Measurements from ENCODE around the gene LAP3. TPM values are rescaled to one million over a fixed set of nuclear protein-coding genes. Genes with fewer than 3 reads are reported as not detected.
A peak's percentile ranks its signal among the peaks of the same experiment; 100 is the strongest.
"Not testable (repeated sequence)": the region's sequence is repeated elsewhere in the genome, so short reads cannot be mapped to it uniquely, and the experiment has no call there.

Gene LAP3
- total RNA-seq, result 53.9 TPM

DNA sequence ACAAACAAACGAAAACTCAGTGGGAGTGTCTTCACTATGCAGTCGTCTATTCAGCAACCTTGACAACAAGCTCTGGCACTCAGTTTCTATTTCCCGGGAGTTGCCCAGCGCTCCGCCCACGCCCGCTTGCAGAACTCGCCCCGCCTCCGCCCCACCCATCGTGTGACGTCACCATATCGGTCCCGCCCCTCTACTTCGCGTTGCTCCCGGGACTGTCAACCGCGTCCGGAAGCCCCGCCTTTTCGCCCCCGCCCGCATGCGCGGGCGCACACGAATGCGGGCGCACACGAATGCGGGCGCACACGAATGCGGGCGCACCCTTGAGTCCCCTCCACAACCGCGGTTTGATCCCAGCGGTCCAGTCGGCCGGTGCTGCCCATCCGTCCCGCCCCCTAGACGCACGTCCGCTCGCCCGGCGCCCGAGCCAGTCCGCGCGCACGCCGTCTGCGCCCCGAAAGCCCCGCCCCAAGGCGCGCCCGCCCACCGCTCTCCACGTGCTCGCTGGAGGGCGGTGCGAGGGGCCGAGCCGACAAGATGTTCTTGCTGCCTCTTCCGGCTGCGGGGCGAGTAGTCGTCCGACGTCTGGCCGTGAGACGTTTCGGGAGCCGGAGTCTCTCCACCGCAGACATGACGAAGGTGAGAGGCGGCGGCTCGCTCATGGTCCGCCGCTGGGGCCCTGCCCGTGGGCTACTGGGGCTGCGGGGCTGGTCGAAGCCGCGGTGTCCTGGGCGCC lies at the start of gene LAP3:
LAP3 (plus strand) TSS at position 267 of the 733 bp plus-strand sequence; CDS start at position 535, 268 bp downstream.
- peak; percentile 95 to 100 (median 97) for DNase-seq (ENCODE audit: low read depth in 2 of 3, low spot score in 2 of 3)

- no peak for DNase-seq (ENCODE audit: low read depth in 2 of 3, low spot score in 2 of 3)
These were observed 48.3 kb upstream of the LAP3 start for GRCh38 chr4:17528551-17529165.

DNA sequence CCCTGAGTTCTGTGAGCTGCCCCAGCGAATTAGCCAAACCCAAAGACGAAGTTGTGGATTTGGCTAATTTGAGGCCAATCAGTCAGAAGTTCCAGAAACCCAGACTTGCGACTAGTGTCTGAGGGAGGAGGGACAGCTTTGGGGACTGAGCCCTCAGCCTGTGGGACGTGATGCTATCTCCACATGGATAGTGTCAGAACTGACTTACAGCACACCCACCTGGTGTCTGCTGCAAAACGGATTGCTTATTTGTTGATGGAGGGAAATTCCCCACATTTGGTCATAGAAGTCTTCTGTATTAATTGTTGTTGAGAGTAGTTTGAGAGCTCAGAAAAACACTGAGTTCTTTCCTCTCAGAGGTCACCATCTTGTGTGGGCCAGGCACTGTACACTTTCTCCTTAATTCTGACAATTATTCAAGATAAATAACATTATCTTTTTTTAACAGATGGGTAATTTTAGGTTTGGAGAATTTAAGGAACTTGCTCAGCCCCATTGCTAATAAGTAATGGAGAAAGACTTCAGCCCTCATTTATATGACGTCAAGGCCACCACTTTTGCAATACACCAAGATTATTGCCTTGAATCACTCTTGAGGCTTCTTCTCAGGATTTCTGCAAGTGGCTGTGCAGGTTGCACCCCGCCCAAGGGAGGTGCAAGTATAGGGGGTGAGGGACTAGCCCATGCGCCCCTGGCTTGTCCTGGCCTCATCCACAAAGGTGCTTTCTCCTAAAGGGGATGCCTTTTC lies 45.3 kb upstream of the LAP3 start:
- DNase-seq (ENCODE audit: low read depth in 2 of 3, low spot score in 2 of 3), result no peak

GRCh38 chr4:17534705-17535104 lies 42.3 kb upstream of the LAP3 start:
- DNase-seq (ENCODE audit: low read depth in 2 of 3, low spot score in 2 of 3), result no peak

DNA sequence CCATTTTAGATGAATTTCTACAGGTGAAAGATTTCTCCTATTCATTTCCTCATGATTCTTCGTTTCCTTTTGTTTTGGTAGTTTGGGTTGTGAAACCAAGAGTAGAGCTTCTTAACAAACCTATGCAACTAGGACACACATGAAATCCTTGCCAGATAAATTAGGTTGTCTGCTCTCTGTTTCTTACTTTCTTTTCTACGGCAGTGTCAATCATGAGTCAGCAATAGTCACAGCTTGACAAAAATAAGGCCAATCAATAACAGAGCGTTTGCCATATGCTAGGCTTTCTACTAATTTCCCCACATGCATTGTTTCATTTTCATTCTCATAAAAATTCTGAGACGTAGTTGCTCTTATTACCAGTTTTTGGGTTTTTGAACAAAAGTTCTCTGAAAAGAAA lies 41.8 kb upstream of the LAP3 start:
- no peak for DNase-seq (ENCODE audit: low read depth in 2 of 3, low spot score in 2 of 3)

- DNase-seq (ENCODE audit: low read depth in 2 of 3, low spot score in 2 of 3), result no peak
These were observed 41.1 kb upstream of the LAP3 start for GRCh38 chr4:17535906-17536305.

- not testable (repeated sequence) for DNase-seq (ENCODE audit: low read depth in 2 of 3, low spot score in 2 of 3)
These were observed 39.9 kb upstream of the LAP3 start for GRCh38 chr4:17537060-17537459.

DNA sequence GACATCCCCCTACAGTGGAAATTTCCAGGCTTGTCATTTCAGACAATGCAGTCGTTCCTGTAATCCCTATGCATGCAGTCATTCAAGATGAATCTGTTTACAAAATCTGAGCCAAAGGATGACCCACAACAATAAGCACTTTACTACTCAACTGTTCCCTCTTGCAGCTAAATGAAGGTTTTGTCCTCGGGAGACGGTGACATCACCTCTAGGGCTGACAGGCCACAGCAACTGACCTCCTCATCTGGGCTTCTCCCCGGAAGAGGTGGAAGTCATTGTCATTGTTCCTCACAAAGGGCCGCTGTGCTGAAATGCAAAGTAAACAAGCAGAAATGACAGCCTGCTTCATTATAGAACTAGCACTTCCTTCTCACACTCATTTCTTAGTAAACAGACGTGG lies 32.8 kb upstream of the LAP3 start:
- no peak for DNase-seq (ENCODE audit: low read depth in 2 of 3, low spot score in 2 of 3)

- DNase-seq (ENCODE audit: low read depth in 2 of 3, low spot score in 2 of 3), result no peak
These were observed 32.2 kb upstream of the LAP3 start for GRCh38 chr4:17544831-17545234.

DNA sequence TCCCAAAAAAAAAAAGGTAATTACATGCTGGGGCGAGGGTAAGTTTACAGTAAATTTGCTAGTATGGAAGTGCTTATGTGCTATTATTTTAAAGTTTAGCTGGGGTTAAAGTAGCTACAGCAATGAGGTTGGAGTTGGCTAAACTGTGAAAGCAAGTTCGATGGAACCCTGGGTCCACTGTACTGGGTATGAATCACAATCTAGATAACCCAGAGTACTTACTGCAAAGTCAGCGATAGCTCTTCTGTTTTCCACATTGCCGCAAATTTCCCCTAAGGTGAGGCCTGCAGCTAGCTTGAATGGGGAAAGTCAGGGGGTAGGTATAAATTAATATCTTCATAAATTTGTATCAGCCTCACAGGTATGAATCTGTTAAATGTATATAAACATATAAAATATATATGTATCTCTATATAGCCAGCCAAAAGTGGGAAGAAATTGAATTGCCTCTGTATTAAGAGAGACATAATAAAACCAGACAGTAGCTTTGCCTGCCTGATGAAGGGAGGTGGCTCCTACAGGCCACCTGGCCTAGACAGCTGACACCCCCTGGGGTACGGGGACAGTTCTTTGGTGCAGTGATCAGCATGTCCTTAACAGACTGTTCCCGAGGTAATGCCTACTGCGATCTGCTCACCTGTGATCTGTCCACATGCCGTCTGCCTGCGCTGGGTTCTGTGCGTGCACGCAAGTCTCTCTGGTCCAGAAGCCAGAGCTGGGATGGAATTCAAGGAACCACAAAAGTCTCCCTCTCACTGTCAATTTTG lies 31.4 kb upstream of the LAP3 start:
- no peak for DNase-seq (ENCODE audit: low read depth in 2 of 3, low spot score in 2 of 3)

- no peak for DNase-seq (ENCODE audit: low read depth in 2 of 3, low spot score in 2 of 3)
These were observed 30.8 kb upstream of the LAP3 start for GRCh38 chr4:17546222-17546621.

- DNase-seq (ENCODE audit: low read depth in 2 of 3, low spot score in 2 of 3), result no peak
These were observed 30.3 kb upstream of the LAP3 start for GRCh38 chr4:17546678-17547077.

DNA sequence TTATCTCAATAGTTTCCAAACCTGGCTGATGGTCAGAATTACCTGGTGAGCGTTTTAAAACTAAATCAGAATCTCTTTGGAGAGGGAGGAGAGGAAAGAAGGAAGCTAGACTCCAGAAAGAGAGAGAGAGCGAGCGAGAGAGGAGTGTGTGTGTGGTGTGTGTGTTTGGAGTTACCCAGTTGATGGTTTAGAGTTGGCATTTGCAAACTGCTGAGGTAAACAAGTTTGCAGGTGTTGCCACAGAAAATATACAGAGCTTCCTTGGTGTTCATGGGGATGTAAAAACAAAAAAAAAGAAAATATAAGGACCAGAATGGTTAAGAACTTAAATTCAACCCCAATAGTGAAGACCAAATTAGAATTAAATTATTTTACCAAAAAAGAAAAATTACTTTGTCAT lies 26.4 kb upstream of the LAP3 start:
- DNase-seq (ENCODE audit: low read depth in 2 of 3, low spot score in 2 of 3), result no peak

DNA sequence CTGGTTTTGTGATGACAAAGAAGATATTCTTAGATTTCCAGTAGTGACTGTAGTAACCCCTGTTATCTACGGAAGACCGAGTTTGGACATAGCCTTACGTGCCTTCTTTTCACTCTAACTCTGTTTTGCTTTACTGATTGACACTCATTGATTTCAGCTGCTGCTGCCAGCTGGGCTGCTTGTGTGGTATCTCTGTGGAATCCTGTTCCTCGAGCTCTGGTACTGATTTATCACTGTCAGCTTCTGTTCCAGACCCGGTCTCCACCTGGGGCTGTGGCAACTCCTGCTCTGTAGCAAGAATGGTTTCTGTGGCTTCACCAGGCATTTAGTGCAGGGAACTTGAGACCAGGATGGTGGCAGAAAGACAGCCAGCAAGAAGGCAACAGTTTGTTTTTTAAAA lies 24.6 kb upstream of the LAP3 start:
- DNase-seq (ENCODE audit: low read depth in 2 of 3, low spot score in 2 of 3), result no peak

DNA sequence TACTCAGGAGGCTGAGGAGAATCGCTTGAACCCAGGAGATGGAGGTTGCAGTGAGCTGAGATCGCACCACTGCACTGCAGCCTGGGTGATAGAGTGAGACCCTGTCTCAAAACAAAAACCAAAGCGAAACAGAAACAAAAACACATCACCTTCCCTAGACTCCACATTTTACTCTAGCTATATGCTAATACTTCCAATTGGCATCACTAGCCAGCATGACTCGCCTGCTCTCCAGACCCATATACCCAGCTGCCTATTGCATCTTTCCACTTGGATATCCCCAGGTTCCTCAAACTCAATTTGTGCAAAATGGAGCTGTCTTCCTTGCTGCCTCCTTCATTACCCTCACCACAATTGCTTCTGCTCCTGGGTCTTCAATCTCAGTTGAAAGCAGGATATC lies 22.4 kb upstream of the LAP3 start:
- DNase-seq (ENCODE audit: low read depth in 2 of 3, low spot score in 2 of 3), result no peak

DNA sequence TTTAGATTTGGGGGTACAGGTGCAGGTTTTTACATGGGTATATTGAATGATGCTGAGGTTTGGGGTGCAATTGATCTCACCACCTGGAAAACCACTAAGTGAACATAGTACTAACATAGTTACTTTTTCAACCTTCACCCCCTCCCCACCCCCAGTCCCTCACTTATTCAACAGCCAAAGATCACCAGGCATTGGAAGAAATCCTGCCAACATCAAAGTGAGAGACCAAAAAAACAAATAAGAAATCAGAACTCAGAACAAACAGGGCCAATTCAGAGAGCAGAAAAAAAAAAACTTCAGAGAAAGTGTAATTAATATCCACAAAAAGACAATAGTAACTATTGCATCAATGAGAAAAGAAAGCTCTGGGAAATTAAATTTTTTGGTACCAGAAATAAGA lies 20.5 kb upstream of the LAP3 start:
- DNase-seq (ENCODE audit: low read depth in 2 of 3, low spot score in 2 of 3), result no peak

DNA sequence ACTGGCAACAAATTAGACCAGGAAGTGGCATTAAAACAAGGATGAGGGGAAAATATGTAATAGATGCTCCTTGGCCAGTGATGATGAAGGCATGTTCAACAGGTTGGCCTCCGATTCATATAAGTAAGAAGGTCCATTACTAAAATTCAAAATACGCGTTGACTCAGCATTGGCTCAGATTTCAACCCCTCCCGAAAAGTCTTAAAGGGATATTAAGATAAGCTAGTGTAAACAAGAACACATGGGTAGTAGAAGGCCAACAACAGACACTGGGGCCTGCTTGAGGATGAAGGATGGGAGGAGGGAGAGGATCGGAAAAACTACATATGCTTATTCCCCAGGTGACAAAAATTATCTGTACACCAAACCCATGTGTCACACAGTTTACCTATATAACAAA lies 19.1 kb upstream of the LAP3 start:
- DNase-seq (ENCODE audit: low read depth in 2 of 3, low spot score in 2 of 3), result no peak

GRCh38 chr4:17558941-17559708 lies 17.9 kb upstream of the LAP3 start:
- no peak for DNase-seq (ENCODE audit: low read depth in 2 of 3, low spot score in 2 of 3)

DNA sequence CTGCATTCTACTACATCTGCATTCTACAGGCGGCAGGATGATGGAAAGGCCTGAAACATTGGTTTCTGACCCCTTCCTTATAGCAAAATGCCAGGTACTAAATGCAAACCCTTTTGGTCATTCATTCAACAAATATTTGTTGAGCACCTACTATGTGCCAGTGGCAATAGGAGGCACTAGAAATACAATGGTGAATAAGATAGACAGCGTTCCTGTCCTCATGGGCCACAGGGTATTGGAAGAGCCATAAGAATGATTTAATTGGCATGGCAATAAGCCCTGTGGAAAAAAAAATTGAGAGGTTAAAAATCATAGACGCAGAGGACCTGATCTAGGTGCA lies 17.3 kb upstream of the LAP3 start:
- DNase-seq (ENCODE audit: low read depth in 2 of 3, low spot score in 2 of 3), result no peak

- no peak for DNase-seq (ENCODE audit: low read depth in 2 of 3, low spot score in 2 of 3)
These were observed 16.8 kb upstream of the LAP3 start for GRCh38 chr4:17560065-17560673.

Measured in hematopoietic multipotent progenitor cell (in vitro differentiated cells).